GM18517 (cell line): ENCODE results near the gene GCG.

Experiments
- ATAC-seq: cut with Tn5 transposase; IDR thresholded peaks from one replicate; pipeline ENCODE4 v1.9.1; 2021; ENCODE audit warnings: mild to moderate bottlenecking, moderate library complexity; ENCODE audit not compliant: unreplicated experiment

GCG gene

GRCh38 chr2:162152147-162152546, at the start of gene GCG:
TSS of gene GCG (minus strand) at chr2:162152247. CDS start at chr2:162149178, 3,069 bp downstream.
- no peak for ATAC-seq

GRCh38 chr2:162200636-162201035, 48.6 kb upstream of the GCG start:
- ATAC-seq, result no peak

- no peak for ATAC-seq
Observed at GRCh38 chr2:162199913-162200312, 47.9 kb upstream of the GCG start.

- no peak for ATAC-seq
Observed at GRCh38 chr2:162198239-162198638, 46.2 kb upstream of the GCG start.

GRCh38 chr2:162197069-162197825, 45.2 kb upstream of the GCG start:
- ATAC-seq, result no peak

- ATAC-seq, result no peak
Observed at GRCh38 chr2:162196638-162197037, 44.6 kb upstream of the GCG start.

GRCh38 chr2:162188451-162188850, 36.4 kb upstream of the GCG start:
- ATAC-seq, result no peak

- no peak for ATAC-seq
Observed at GRCh38 chr2:162185541-162186232, 33.6 kb upstream of the GCG start.

GRCh38 chr2:162184821-162185450, 32.9 kb upstream of the GCG start:
- ATAC-seq, result no peak

- no peak for ATAC-seq
Observed at GRCh38 chr2:162184359-162184758, 32.3 kb upstream of the GCG start.

- no peak for ATAC-seq
Observed at GRCh38 chr2:162182395-162182794, 30.3 kb upstream of the GCG start.

GRCh38 chr2:162177301-162177700, 25.3 kb upstream of the GCG start:
- ATAC-seq, result no peak

GRCh38 chr2:162175714-162176113, 23.7 kb upstream of the GCG start:
- no peak for ATAC-seq

- no peak for ATAC-seq
Observed at GRCh38 chr2:162174746-162175145, 22.7 kb upstream of the GCG start.

- ATAC-seq, result no peak
Observed at GRCh38 chr2:162172802-162173370, 20.8 kb upstream of the GCG start.

- ATAC-seq, result no peak
Observed at GRCh38 chr2:162166745-162167144, 14.7 kb upstream of the GCG start.

GRCh38 chr2:162166174-162166573, 14.1 kb upstream of the GCG start:
- no peak for ATAC-seq

GRCh38 chr2:162164802-162165201, 12.8 kb upstream of the GCG start:
- no peak for ATAC-seq

- ATAC-seq, result no peak
Observed at GRCh38 chr2:162159446-162159845, 7.4 kb upstream of the GCG start.

GRCh38 chr2:162156149-162156548, 4.1 kb upstream of the GCG start:
- no peak for ATAC-seq

GRCh38 chr2:162155093-162155492, 3.0 kb upstream of the GCG start:
- no peak for ATAC-seq
